GM23338 (cell line): Measurements from ENCODE around the gene IKBKE. TPM values are rescaled to one million over a fixed set of nuclear protein-coding genes. Genes with fewer than 3 reads are reported as not detected.

Experiments used
- ATAC-seq: fragments of 200-7000 bp; cut with Tn5 transposase; 3 replicates; pipeline ENCODE4 v1.9.1; 2020
- DNase-seq: peaks from one replicate; pipeline ENCODE4 v3.0.0-alpha.2; 2015; ENCODE audit warnings: low spot score
- H2AFZ ChIP-seq: fragments of 200-600 bp; sonication (generic); 2 replicates; pipeline ENCODE4 v1.8.0; 2016; ENCODE audit warnings: antibody characterized with exemption, mild to moderate bottlenecking, moderate library complexity
- H3F3A ChIP-seq: fragments of 200-600 bp; sonication (generic); replicated peaks from 2 replicates; pipeline ENCODE4 v1.8.0; 2017; ENCODE audit warnings: antibody characterized with exemption, mixed run types, low read depth
- H3K27ac ChIP-seq: fragments of 200-600 bp; sonication (generic); 2 replicates; pipeline ENCODE4 v1.6.1; 2016; ENCODE audit warnings: low read depth
- H3K27me3 ChIP-seq: fragments of 200-600 bp; sonication (generic); 2 replicates; pipeline ENCODE4 v1.8.0; 2016; ENCODE audit warnings: mild to moderate bottlenecking, mixed run types, moderate library complexity; ENCODE audit not compliant: insufficient read depth
- H3K36me3 ChIP-seq: fragments of 200-600 bp; sonication (generic); 2 replicates; pipeline ENCODE4 v1.8.0; 2016; ENCODE audit warnings: mild to moderate bottlenecking; ENCODE audit not compliant: insufficient read depth
- H3K4me1 ChIP-seq: fragments of 200-600 bp; sonication (generic); 2 replicates; pipeline ENCODE4 v1.8.0; 2016; ENCODE audit warnings: mild to moderate bottlenecking, moderate library complexity; ENCODE audit not compliant: insufficient read depth
- H3K4me2 ChIP-seq: fragments of 200-600 bp; sonication (generic); 2 replicates; pipeline ENCODE4 v1.7.1; 2017; ENCODE audit warnings: mixed run types
- H3K4me3 ChIP-seq: fragments of 200-600 bp; sonication (generic); 2 replicates; pipeline ENCODE4 v1.6.1; 2016; ENCODE audit warnings: mixed run types
- H3K79me2 ChIP-seq: fragments of 200-600 bp; sonication (generic); replicated peaks from 2 replicates; pipeline ENCODE4 v1.8.0; 2017; ENCODE audit warnings: mild to moderate bottlenecking; ENCODE audit not compliant: insufficient read depth
- H3K9me2 ChIP-seq: fragments of 200-600 bp; sonication (generic); 2 replicates; pipeline ENCODE4 v1.8.0; 2017; ENCODE audit not compliant: insufficient read depth
- H4K20me1 ChIP-seq: fragments of 200-600 bp; sonication (generic); replicated peaks from 2 replicates; pipeline ENCODE4 v1.8.0; 2017; ENCODE audit warnings: mild to moderate bottlenecking; ENCODE audit not compliant: insufficient read depth
- H3K27ac Mint-ChIP-seq: 2 replicates; pipeline ENCODE4 v1.8.0; 2020; ENCODE audit warnings: inconsistent platforms, mild to moderate bottlenecking, moderate library complexity, mixed read lengths
- H3K27me3 Mint-ChIP-seq: 3 replicates; pipeline ENCODE4 v1.8.0; 2022; ENCODE audit warnings: low read depth, mild to moderate bottlenecking, moderate library complexity, mixed read lengths, inconsistent platforms; ENCODE audit not compliant: insufficient read depth, poor library complexity
- H3K36me3 Mint-ChIP-seq: 3 replicates; pipeline ENCODE4 v1.8.0; 2021; ENCODE audit warnings: low read depth, mild to moderate bottlenecking, inconsistent platforms, moderate library complexity, mixed read lengths
- H3K4me1 Mint-ChIP-seq: 3 replicates; pipeline ENCODE4 v1.8.0; 2020; ENCODE audit warnings: mild to moderate bottlenecking, inconsistent platforms, mixed read lengths
- H3K4me3 Mint-ChIP-seq: 3 replicates; pipeline ENCODE4 v1.8.0; 2021; ENCODE audit warnings: moderate library complexity, mild to moderate bottlenecking, inconsistent platforms, mixed read lengths
- H3K9me3 Mint-ChIP-seq: 3 replicates; pipeline ENCODE4 v1.8.0; 2020; ENCODE audit warnings: moderate library complexity, mild to moderate bottlenecking, inconsistent platforms, mixed read lengths
- CREB1 ChIP-seq: fragments of 250-450 bp; sonication (Bioruptor Pico); IDR thresholded peaks from 2 replicates; pipeline ENCODE4 v1.5.0; 2020; ENCODE audit warnings: low read depth, mild to moderate bottlenecking, moderate library complexity
- EZH2phosphoT487 ChIP-seq: fragments of 200-600 bp; sonication (generic); IDR thresholded peaks from one replicate; pipeline ENCODE4 v1.8.1; 2018; ENCODE audit warnings: antibody characterized with exemption; ENCODE audit not compliant: unreplicated experiment
- JUNB ChIP-seq: IDR thresholded peaks from one replicate; pipeline ENCODE4 v1.6.1; 2016; ENCODE audit warnings: antibody characterized with exemption; ENCODE audit not compliant: unreplicated experiment
- NANOG ChIP-seq: IDR thresholded peaks from 2 replicates; pipeline ENCODE4 v1.6.1; 2016; ENCODE audit warnings: antibody characterized with exemption, borderline replicate concordance
- POLR2AphosphoS5 ChIP-seq: IDR thresholded peaks from 2 replicates; pipeline ENCODE4 v1.6.1; 2016; ENCODE audit warnings: antibody characterized with exemption, low read depth
- REST ChIP-seq: IDR thresholded peaks from one replicate; pipeline ENCODE4 v1.6.1; 2018; ENCODE audit warnings: antibody characterized with exemption; ENCODE audit not compliant: unreplicated experiment
- ZNF114 ChIP-seq: fragments of 250-450 bp; sonication (Bioruptor Pico); IDR thresholded peaks from 2 replicates; pipeline ENCODE4 v1.5.0; 2020; ENCODE audit warnings: mild to moderate bottlenecking, moderate library complexity
- ZNF462 ChIP-seq: fragments of 250-450 bp; sonication (Bioruptor Pico); IDR thresholded peaks from 2 replicates; pipeline ENCODE4 v1.5.0; 2020; ENCODE audit warnings: mild to moderate bottlenecking, moderate library complexity
- polyA plus RNA-seq: library from polyadenylated mRNA; unstranded; fragments of >200 nt; fragmentation: Nextera tagmentation; extraction: Ambion mirVana; gene quantifications from 2 replicates; pipeline ENCODE4 v1.2.1, GENCODE V29; 2016
- total RNA-seq: library from RNA; depleted of rRNA; stranded (reverse); fragments of >200 nt; shearing (Covaris generic); gene quantifications from 2 replicates; pipeline ENCODE4 v1.2.3, GENCODE V29; 2014

The IKBKE gene
- total and polyA plus RNA-seq, 2 experiments from 2014 or later: 4.8 to 11.1 TPM

GRCh38 chr1:206532368-206532767, 62.1 kb downstream of the IKBKE start:
- Histone ChIP-seq H3K4me2 (no peak overlapping the region), H3K79me2 (no peaks in the 10 kb centered on the region), H3K36me3 (no peaks in the 10 kb centered on the region), H3K27me3 (no peaks in the 10 kb centered on the region), H3K9me2 (no peaks in the 10 kb centered on the region), H3K4me3 (no peak overlapping the region), H4K20me1 (no peaks in the 10 kb centered on the region), H3F3A (no peaks in the 10 kb centered on the region), H3K4me1 (peaks cover 3% of the 10 kb centered on the region; the same call in 1 of the 2 replicates), H3K27ac (no peak overlapping the region), H2AFZ (no peak overlapping the region)
- no peaks in the 10 kb centered on the region for H3K9me3 Mint-ChIP-seq
- H3K27ac Mint-ChIP-seq: no peak overlapping the region
- H3K27me3 Mint-ChIP-seq: peaks cover 7% of the 10 kb centered on the region
- H3K36me3 Mint-ChIP-seq: no peaks in the 10 kb centered on the region
- TF ChIP-seq EZH2phosphoT487: no peak
- no peak for TF ChIP-seq ZNF114 (CRISPR knock-in tag)
- TF ChIP-seq ZNF462 (CRISPR knock-in tag): no peak
- no peak for TF ChIP-seq JUNB
- no peak for TF ChIP-seq NANOG
- no peak for TF ChIP-seq CREB1 (CRISPR knock-in tag)
- TF ChIP-seq REST: no peak
- no peak for TF ChIP-seq POLR2AphosphoS5
- ATAC-seq (no peak), DNase-seq (no peak)
- H3K4me1 Mint-ChIP-seq: peaks cover 7% of the 10 kb centered on the region; the same call in 2 of the 3 replicates
- H3K4me3 Mint-ChIP-seq: no peak overlapping the region
